ENCODE results near the gene FER. TPM values are rescaled to one million over a fixed set of nuclear protein-coding genes. Genes with fewer than 3 reads are reported as not detected.

Gene FER
- total and polyA plus RNA-seq, 9 of the 15 experiments (the other 6 are each of a cell fraction or from before 2014, with no cell fraction given): 6.7 to 18.2 (median 8.9) TPM

GRCh38 chr5:108983461-108984092, 235.9 kb downstream of the FER start:
- in situ Hi-C loops (cut with MboI): no loop called here
- no TSS peak for BruUV-seq (replicated peaks)
- no peaks in the 10 kb centered on the region for H3K27me3 ChIP-seq (ENCODE audit: control insufficient read depth in 2 of 2, insufficient read depth in 2 of 2, low read length in 2 of 2)
- CTCF ChIA-PET (ENCODE audit: low intra/inter-chr PET ratio): no interaction called here
- H3K36me3 ChIP-seq (ENCODE audit: control insufficient read depth, insufficient read depth, low read length): no peaks in the 10 kb centered on the region
- POLR2A ChIA-PET: no interaction called here
- H3K9me1 ChIP-seq (ENCODE audit: control insufficient read depth, insufficient read depth, low read length): no peaks in the 10 kb centered on the region
- H4K20me1 ChIP-seq (replicated peaks; ENCODE audit: control insufficient read depth, insufficient read depth, low read length): no peaks in the 10 kb centered on the region
- H3K4me3 ChIP-seq: no peak overlapping the region
- no peak overlapping the region for H3K27ac ChIP-seq (ENCODE audit: extremely low read depth, low read depth, low read length)
- no peaks in the 10 kb centered on the region for H3K9me3 ChIP-seq (replicated peaks; ENCODE audit: control insufficient read depth, insufficient read depth, low read depth, low read length)
- no peaks in the 10 kb centered on the region for H3K4me1 ChIP-seq (replicated peaks in 1 of 2; ENCODE audit: control insufficient read depth in 2 of 2, insufficient read depth in 2 of 2, low read length in 2 of 2)
- WGBS (ENCODE audit: insufficient coverage, low coverage, missing lambda C conversion rate): 50% methylated on average over 4 of the region's 4 CpGs
- no peak for DNase-seq (ENCODE audit: extremely low read depth in 1 of 4, low spot score in 3 of 4)
- no peak overlapping the region for H3K4me2 ChIP-seq (ENCODE audit: insufficient read depth, low read length)
- intact Hi-C loops (cut with micrococcal nuclease): no loop called here
- no peak overlapping the region for H2AFZ ChIP-seq (ENCODE audit: low read depth, low read length)
- TF ChIP-seq MLLT1 (IDR thresholded peaks at IDR 0.05): no peak
- TF ChIP-seq TEAD1 (CRISPR knock-in tag; IDR thresholded peaks at IDR 0.05): no peak
- TF ChIP-seq HSF4 (CRISPR knock-in tag; IDR thresholded peaks at IDR 0.05; ENCODE audit: borderline replicate concordance): no peak
- no peak for TF ChIP-seq CBX2 (IDR thresholded peaks at IDR 0.05; ENCODE audit: insufficient read depth, low read length, poor library complexity, severe bottlenecking)
- TF ChIP-seq ATF6 (CRISPR knock-in tag; IDR thresholded peaks at IDR 0.05): no peak
- TF ChIP-seq ZFP91 (CRISPR knock-in tag; IDR thresholded peaks at IDR 0.05): no peak
- no peak for FAIRE-seq
- no peak for ATAC-seq
- H3K9ac ChIP-seq (ENCODE audit: insufficient read depth in 1 of 2, low read depth in 2 of 2, low read length in 2 of 2): no peak overlapping the region
- no peaks in the 10 kb centered on the region for H3K79me2 ChIP-seq (ENCODE audit: control insufficient read depth, insufficient read depth, low read length)
